Measurements from ENCODE around the gene SHISA9. TPM values are rescaled to one million over a fixed set of nuclear protein-coding genes. Genes with fewer than 3 reads are reported as not detected.

Gene SHISA9
- total and polyA plus RNA-seq, 3 donors from 2014 or later, result 0.46 to 1.0 (median 0.68) TPM

GRCh38 chr16:13029786-13030185 is 128.4 kb downstream of the SHISA9 start:
- intact Hi-C loops (cut with DNase I; ENCODE audit: low total_unique reads), result no loop called here

GRCh38 chr16:13030769-13031168 is 129.4 kb downstream of the SHISA9 start:
- intact Hi-C loops (cut with DNase I; ENCODE audit: low total_unique reads), result no loop called here
- Histone ChIP-seq H3K9me3 (no peaks in the 10 kb centered on the region), H3K27me3 (no peaks in the 10 kb centered on the region), H3K27ac (no peak overlapping the region), H3K36me3 (ENCODE audit: low read depth, missing control alignments) (no peaks in the 10 kb centered on the region), H3K4me1 (no peaks in the 10 kb centered on the region), H3K4me3 (no peak overlapping the region)
- WGBS, 2 donors, result 46 to 56% methylated on average over 4 to 6 of the region's 6 CpGs
- no peak for DNase-seq
- TF ChIP-seq POLR2A (IDR thresholded peaks at IDR 0.05) (no peak), CTCF (IDR thresholded peaks at IDR 0.05) (no peak)

More at GRCh38 chr16:13029786-13030185, 128.4 kb downstream of the SHISA9 start:
- Histone ChIP-seq H3K27me3 (no peaks in the 10 kb centered on the region), H3K4me1 (no peaks in the 10 kb centered on the region), H3K9me3 (no peaks in the 10 kb centered on the region), H3K36me3 (ENCODE audit: low read depth, missing control alignments) (no peaks in the 10 kb centered on the region), H3K27ac (no peak overlapping the region), H3K4me3 (no peak overlapping the region)
- no peak for DNase-seq
- 44 to 48% methylated on average over 5 of the region's 5 CpGs for WGBS, 2 donors
- TF ChIP-seq CTCF (IDR thresholded peaks at IDR 0.05), result no peak
- TF ChIP-seq POLR2A (IDR thresholded peaks at IDR 0.05), result no peak

GRCh38 chr16:13032911-13033310 is 131.5 kb downstream of the SHISA9 start:
- intact Hi-C loops (cut with DNase I; ENCODE audit: low total_unique reads), result no loop called here
- H3K27me3 ChIP-seq, result no peaks in the 10 kb centered on the region
- no peak for DNase-seq
- no peaks in the 10 kb centered on the region for H3K4me1 ChIP-seq
- H3K9me3 ChIP-seq, result no peaks in the 10 kb centered on the region
- H3K4me3 ChIP-seq, result no peak overlapping the region
- 81 to 91% methylated on average over 5 of the region's 5 CpGs for WGBS, 2 donors
- H3K36me3 ChIP-seq (ENCODE audit: low read depth, missing control alignments), result no peaks in the 10 kb centered on the region
- TF ChIP-seq POLR2A (IDR thresholded peaks at IDR 0.05) (no peak), CTCF (IDR thresholded peaks at IDR 0.05) (no peak)
- H3K27ac ChIP-seq, result no peak overlapping the region

GRCh38 chr16:13036600-13036999 is 135.2 kb downstream of the SHISA9 start:
- intact Hi-C loops (cut with DNase I; ENCODE audit: low total_unique reads), result no loop called here
- DNase-seq, result peak; percentile 70
- no peaks in the 10 kb centered on the region for H3K27me3 ChIP-seq
- H3K36me3 ChIP-seq (ENCODE audit: low read depth, missing control alignments), result no peaks in the 10 kb centered on the region
- H3K4me1 ChIP-seq, result no peaks in the 10 kb centered on the region
- no peak overlapping the region for H3K27ac ChIP-seq
- WGBS, 2 donors, result 3 to 9% methylated on average over 4 of the region's 4 CpGs
- no peak overlapping the region for H3K4me3 ChIP-seq
- no peaks in the 10 kb centered on the region for H3K9me3 ChIP-seq
- TF ChIP-seq CTCF (IDR thresholded peaks at IDR 0.05), result no peak

- no peaks in the 10 kb centered on the region for H3K27me3 ChIP-seq
- intact Hi-C loops (cut with DNase I; ENCODE audit: low total_unique reads), result no loop called here
- H3K9me3 ChIP-seq, result no peaks in the 10 kb centered on the region
- H3K27ac ChIP-seq, result no peak overlapping the region
- DNase-seq, result no peak
- no peaks in the 10 kb centered on the region for H3K36me3 ChIP-seq (ENCODE audit: low read depth, missing control alignments)
- TF ChIP-seq POLR2A (IDR thresholded peaks at IDR 0.05) (no peak), CTCF (IDR thresholded peaks at IDR 0.05) (no peak)
- WGBS, 2 donors, result 57 to 58% methylated on average over 3 of the region's 3 CpGs
- no peak overlapping the region for H3K4me3 ChIP-seq
- no peaks in the 10 kb centered on the region for H3K4me1 ChIP-seq
Measured at GRCh38 chr16:13038591-13038990, 137.2 kb downstream of the SHISA9 start.
